Mesenchymal stem cell (in vitro differentiated cells and primary cell): Measurements from ENCODE around the gene PTPRD.

Experiments
- DNase-seq: peaks from one replicate; pipeline ENCODE4 v3.0.0-alpha.2; 2013
- H2AFZ ChIP-seq: one replicate; pipeline ENCODE4 v1.6.1; 2013; ENCODE audit warnings: low read depth, mild to moderate bottlenecking, control low read depth, inconsistent platforms, low read length, moderate library complexity
- H2AK5ac ChIP-seq: 2 replicates; pipeline ENCODE4 v1.6.1; 2013; ENCODE audit warnings: low read length, moderate library complexity, mild to moderate bottlenecking, inconsistent platforms; ENCODE audit not compliant: severe bottlenecking
- H2BK120ac ChIP-seq: one replicate; pipeline ENCODE4 v1.6.1; 2013; ENCODE audit warnings: low read depth, mild to moderate bottlenecking, inconsistent platforms, low read length, moderate library complexity
- H2BK12ac ChIP-seq, 2 experiments: one replicate each; pipeline ENCODE4 v1.6.1; 2013; ENCODE audit warnings: inconsistent platforms in 2 of 2, low read length in 2 of 2, mild to moderate bottlenecking in 2 of 2, moderate library complexity in 2 of 2, control low read depth in 1 of 2
- H2BK15ac ChIP-seq: one replicate; pipeline ENCODE4 v1.6.1; 2013; ENCODE audit warnings: mild to moderate bottlenecking, low read depth, inconsistent platforms; ENCODE audit not compliant: poor library complexity, severe bottlenecking
- H2BK5ac ChIP-seq: 2 replicates; pipeline ENCODE4 v1.6.1; 2013; ENCODE audit warnings: low read depth, mild to moderate bottlenecking, low read length, control low read depth, inconsistent platforms; ENCODE audit not compliant: poor library complexity, severe bottlenecking
- H3K14ac ChIP-seq, 2 experiments: one replicate each; pipeline ENCODE4 v1.6.1; 2013; ENCODE audit warnings: inconsistent platforms in 2 of 2, low read length in 2 of 2, control low read depth in 1 of 2, mild to moderate bottlenecking in 1 of 2, moderate library complexity in 1 of 2
- H3K18ac ChIP-seq, 2 experiments: one replicate each; pipeline ENCODE4 v1.6.1; 2013; ENCODE audit warnings: inconsistent platforms in 2 of 2, low read length in 2 of 2, control low read depth in 1 of 2, low read depth in 1 of 2, mild to moderate bottlenecking in 1 of 2
- H3K23ac ChIP-seq, 2 experiments: one replicate each; pipeline ENCODE4 v1.6.1; 2013; ENCODE audit warnings: inconsistent platforms in 2 of 2, low read length in 2 of 2, mild to moderate bottlenecking in 2 of 2, moderate library complexity in 2 of 2, control low read depth in 1 of 2
- H3K27ac ChIP-seq: 2 replicates; pipeline ENCODE4 v1.5.1; 2013; ENCODE audit warnings: mild to moderate bottlenecking, moderate library complexity, low read length, control low read depth, inconsistent platforms; ENCODE audit not compliant: poor library complexity, severe bottlenecking
- H3K27me3 ChIP-seq, 2 experiments: 2 replicates each; pipeline versions ENCODE4 v1.6.1 to v1.7.0; 2013; ENCODE audit warnings: low read length in 2 of 2, mild to moderate bottlenecking in 2 of 2, moderate library complexity in 2 of 2, control low read depth in 1 of 2, inconsistent platforms in 1 of 2; ENCODE audit not compliant: control insufficient read depth in 1 of 2, insufficient read depth in 1 of 2
- H3K36me3 ChIP-seq, 2 experiments: 2 replicates each; pipeline versions ENCODE4 v1.6.1 to v1.7.0; 2013; ENCODE audit warnings: low read length in 2 of 2, control low read depth in 1 of 2, inconsistent platforms in 1 of 2, low read depth in 1 of 2, mild to moderate bottlenecking in 1 of 2; ENCODE audit not compliant: insufficient read depth in 2 of 2, control insufficient read depth in 1 of 2
- H3K4ac ChIP-seq, 2 experiments: one replicate each; pipeline ENCODE4 v1.6.1; 2013; ENCODE audit warnings: inconsistent platforms in 2 of 2, low read length in 2 of 2, mild to moderate bottlenecking in 2 of 2, moderate library complexity in 2 of 2, control low read depth in 1 of 2, low read depth in 1 of 2
- H3K4me1 ChIP-seq: 2 replicates; pipeline ENCODE4 v1.6.1; 2013; ENCODE audit warnings: low read depth, low read length, control low read depth; ENCODE audit not compliant: control insufficient read depth, insufficient read depth
- H3K4me2 ChIP-seq: 2 replicates; pipeline ENCODE4 v1.6.1; 2013; ENCODE audit warnings: low read length, mild to moderate bottlenecking, inconsistent platforms; ENCODE audit not compliant: poor library complexity, severe bottlenecking
- H3K4me3 ChIP-seq, 2 experiments: 2 replicates each; pipeline versions ENCODE4 v1.5.1 to v1.7.0; 2013; ENCODE audit warnings: low read length in 2 of 2, mild to moderate bottlenecking in 2 of 2, control low read depth in 1 of 2, low read depth in 1 of 2; ENCODE audit not compliant: insufficient read depth in 1 of 2
- H3K79me1 ChIP-seq: replicated peaks from 2 replicates; pipeline ENCODE4 v1.6.1; 2013; ENCODE audit warnings: mild to moderate bottlenecking, control low read depth, low read length, inconsistent platforms; ENCODE audit not compliant: poor library complexity, severe bottlenecking
- H3K9ac ChIP-seq: 2 replicates; pipeline ENCODE4 v1.7.0; 2013; ENCODE audit warnings: mild to moderate bottlenecking, low read length, moderate library complexity
- H3K9me3 ChIP-seq: 2 replicates; pipeline ENCODE4 v1.7.0; 2013; ENCODE audit warnings: mild to moderate bottlenecking, low read length; ENCODE audit not compliant: control insufficient read depth
- H4K8ac ChIP-seq: one replicate; pipeline ENCODE4 v1.6.1; 2013; ENCODE audit warnings: inconsistent platforms, mild to moderate bottlenecking, low read length, moderate library complexity
- H4K91ac ChIP-seq: one replicate; pipeline ENCODE4 v1.6.1; 2013; ENCODE audit warnings: mild to moderate bottlenecking, low read length, inconsistent platforms
- WGBS: methylation state at CpG from one replicate; pipeline ENCODE4 v1.1.7; 2013; ENCODE audit warnings: mixed read lengths; 5-methylcytosine and 5-hydroxymethylcytosine counted together

The PTPRD gene

DNA sequence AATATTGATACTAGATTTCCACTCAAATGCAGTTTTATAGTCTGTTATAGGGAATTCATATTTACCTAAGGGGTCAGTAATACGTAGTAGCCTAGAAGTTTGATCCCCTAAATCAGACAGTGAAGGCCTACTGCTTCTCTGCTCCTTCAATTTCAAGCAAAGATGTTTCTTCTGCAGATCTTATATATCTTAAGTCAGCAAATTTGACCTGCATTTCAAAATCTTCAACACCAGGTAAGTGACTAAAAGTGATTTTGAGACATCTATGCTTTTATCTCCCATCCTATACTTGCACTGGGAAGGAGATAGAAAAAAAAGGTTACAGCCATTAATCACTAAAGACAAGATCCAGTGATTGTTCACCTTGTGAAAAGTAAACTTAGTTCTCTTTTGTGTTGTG is 363.9 kb downstream of the PTPRD start:
- no peak overlapping the region for H3K14ac ChIP-seq
- no peak overlapping the region for H3K4me3 ChIP-seq
- H3K27ac ChIP-seq = no peak overlapping the region
- H3K9ac ChIP-seq = no peak overlapping the region
- H3K18ac ChIP-seq = no peak overlapping the region
- no peak for DNase-seq
- WGBS = 83% methylated on average over 1 of the region's 1 CpG
- H3K79me1 ChIP-seq = no peaks in the 10 kb centered on the region
- H2BK12ac ChIP-seq = no peak overlapping the region
- no peak overlapping the region for H4K8ac ChIP-seq
- no peaks in the 10 kb centered on the region for H3K36me3 ChIP-seq
- H2AFZ ChIP-seq = no peak overlapping the region
- no peak overlapping the region for H2BK120ac ChIP-seq
- no peak overlapping the region for H2AK5ac ChIP-seq
- H2BK5ac ChIP-seq = no peak overlapping the region
- H3K23ac ChIP-seq = no peak overlapping the region
- H4K91ac ChIP-seq = no peak overlapping the region
- no peaks in the 10 kb centered on the region for H3K4me1 ChIP-seq
- H3K9me3 ChIP-seq = no peaks in the 10 kb centered on the region
- H3K27me3 ChIP-seq = no peaks in the 10 kb centered on the region
- no peak overlapping the region for H2BK15ac ChIP-seq
- no peak overlapping the region for H3K4me2 ChIP-seq
- H3K4ac ChIP-seq = no peak overlapping the region

DNA sequence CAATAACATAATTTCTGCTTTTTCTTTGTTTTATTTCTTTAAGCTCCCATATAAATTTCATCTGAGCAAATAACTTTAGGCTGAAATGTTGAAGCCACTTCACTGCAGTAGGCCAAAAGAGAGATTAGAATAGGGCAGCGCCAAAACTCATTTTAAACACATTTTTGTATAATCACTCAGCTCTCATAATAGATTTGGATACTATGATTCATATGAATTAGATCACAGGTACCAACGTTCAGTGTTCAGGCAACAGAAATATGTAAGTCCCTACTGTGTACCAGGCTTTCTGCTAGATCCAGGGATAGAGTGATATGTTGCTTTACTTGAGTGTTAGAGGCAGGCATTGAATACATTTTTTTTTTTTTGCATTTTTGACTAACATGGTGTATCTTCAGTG is 370.5 kb downstream of the PTPRD start:
- Histone ChIP-seq H2BK5ac (no peak overlapping the region), H2AFZ (no peak overlapping the region), H3K27ac (no peak overlapping the region), H3K4me3 (no peak overlapping the region), H2BK12ac (no peak overlapping the region), H2BK120ac (no peak overlapping the region), H2BK15ac (no peak overlapping the region), H4K8ac (no peak overlapping the region), H3K4me2 (no peak overlapping the region), H3K18ac (no peak overlapping the region), H4K91ac (no peak overlapping the region), H3K4ac (no peak overlapping the region), H3K23ac (no peak overlapping the region), H3K4me1 (no peaks in the 10 kb centered on the region), H3K9me3 (no peaks in the 10 kb centered on the region), H3K14ac (no peak overlapping the region), H3K9ac (no peak overlapping the region), H3K79me1 (no peaks in the 10 kb centered on the region), H2AK5ac (no peak overlapping the region), H3K36me3 (no peaks in the 10 kb centered on the region), H3K27me3 (no peaks in the 10 kb centered on the region)
- WGBS = 80% methylated on average over 1 of the region's 2 CpGs
- DNase-seq = no peak

DNA sequence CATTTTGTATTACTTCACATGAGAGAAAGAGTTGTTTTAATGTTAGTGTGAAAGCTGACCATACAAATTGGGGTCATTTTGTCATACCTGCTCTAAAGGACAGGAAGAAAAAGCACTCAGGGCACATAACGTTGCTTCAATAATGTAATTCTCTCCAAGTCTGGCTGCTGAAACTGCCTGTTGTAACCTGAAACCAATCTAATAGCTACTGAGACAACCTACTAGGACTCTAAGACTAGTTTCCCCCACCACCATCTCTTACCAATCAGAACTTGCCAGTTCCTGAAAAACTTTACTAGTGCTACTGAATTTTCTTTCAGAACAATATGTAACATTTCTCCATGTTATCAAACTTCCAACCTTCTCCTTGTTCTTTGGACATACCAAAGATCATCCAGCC is 374.7 kb downstream of the PTPRD start:
- Histone ChIP-seq H4K91ac (no peak overlapping the region), H3K4me1 (no peaks in the 10 kb centered on the region), H3K9me3 (no peaks in the 10 kb centered on the region), H3K27ac (no peak overlapping the region), H3K36me3 (no peaks in the 10 kb centered on the region), H4K8ac (no peak overlapping the region), H2BK120ac (no peak overlapping the region), H2AFZ (no peak overlapping the region), H3K79me1 (no peaks in the 10 kb centered on the region), H2BK15ac (no peak overlapping the region), H3K23ac (no peak overlapping the region), H3K4me3 (no peak overlapping the region), H3K14ac (no peak overlapping the region), H3K4me2 (no peak overlapping the region), H2BK5ac (no peak overlapping the region), H2BK12ac (no peak overlapping the region), H3K9ac (no peak overlapping the region), H2AK5ac (no peak overlapping the region), H3K4ac (no peak overlapping the region), H3K27me3 (no peaks in the 10 kb centered on the region), H3K18ac (no peak overlapping the region)
- no peak for DNase-seq
- WGBS = 73% methylated on average over 1 of the region's 1 CpG

DNA sequence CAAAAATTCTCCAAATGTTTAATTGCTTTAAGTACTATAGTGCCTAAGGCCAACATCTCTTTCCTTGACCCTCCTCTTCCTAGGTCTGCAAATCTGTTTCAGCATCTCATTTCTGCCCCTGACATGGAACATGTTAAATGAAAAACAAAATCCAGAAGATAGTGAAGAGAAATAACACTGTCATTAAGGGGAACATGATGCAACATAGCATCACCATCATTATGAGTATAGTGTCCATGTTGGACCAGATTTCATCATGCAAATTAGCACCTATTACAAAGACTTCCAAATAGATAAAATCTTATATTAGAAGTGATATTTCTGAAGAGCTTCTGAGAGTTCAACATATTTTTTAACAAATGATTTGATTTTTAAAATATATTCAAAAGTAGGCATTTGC is 375.2 kb downstream of the PTPRD start:
- no peak overlapping the region for H3K4me2 ChIP-seq
- no peaks in the 10 kb centered on the region for H3K4me1 ChIP-seq
- H3K4me3 ChIP-seq = no peak overlapping the region
- no peaks in the 10 kb centered on the region for H3K79me1 ChIP-seq
- H3K23ac ChIP-seq = no peak overlapping the region
- no peaks in the 10 kb centered on the region for H3K9me3 ChIP-seq
- H2AFZ ChIP-seq = no peak overlapping the region
- no peaks in the 10 kb centered on the region for H3K36me3 ChIP-seq
- H3K27me3 ChIP-seq = no peaks in the 10 kb centered on the region
- H2BK12ac ChIP-seq = no peak overlapping the region
- no peak overlapping the region for H3K4ac ChIP-seq
- H3K27ac ChIP-seq = no peak overlapping the region
- no peak overlapping the region for H4K91ac ChIP-seq
- no peak overlapping the region for H2BK5ac ChIP-seq
- no peak overlapping the region for H3K14ac ChIP-seq
- no peak overlapping the region for H3K9ac ChIP-seq
- DNase-seq = no peak
- no peak overlapping the region for H2BK15ac ChIP-seq
- H2AK5ac ChIP-seq = no peak overlapping the region
- no peak overlapping the region for H4K8ac ChIP-seq
- H2BK120ac ChIP-seq = no peak overlapping the region
- H3K18ac ChIP-seq = no peak overlapping the region
